Kidney (tissue), 14 donors: ENCODE measurements around the gene ILF2. TPM values are rescaled to one million over a fixed set of nuclear protein-coding genes. Genes with fewer than 3 reads are reported as not detected.
"Not testable (repeated sequence)": the region's sequence is repeated elsewhere in the genome, so short reads cannot be mapped to it uniquely, and the experiment has no call there.

Source experiments
- DNase-seq, 5 donors: peaks; one replicate each; pipeline ENCODE4 v3.0.0-alpha.2; 2013 to 2020
- FAIRE-seq: peaks from 2 replicates; lab custom pipeline; 2012; peaks lifted over from hg19 to GRCh38; lab: Jason Lieb, UNC
- H3K27ac ChIP-seq, 2 donors: one replicate each; pipeline ENCODE4 v1.7.0; 2013; ENCODE audit warnings: low read depth in 2 of 2, low read length in 2 of 2, inconsistent platforms in 1 of 2
- H3K27me3 ChIP-seq: one replicate; pipeline ENCODE4 v1.7.1; 2013; ENCODE audit warnings: low read length, inconsistent platforms; ENCODE audit not compliant: control insufficient read depth, insufficient read depth
- H3K36me3 ChIP-seq, 3 donors: one replicate each; pipeline versions ENCODE4 v1.7.0 to v1.7.1; 2013; ENCODE audit warnings: low read length in 3 of 3, control low read depth in 1 of 3, inconsistent platforms in 1 of 3; ENCODE audit not compliant: insufficient read depth in 3 of 3, control insufficient read depth in 2 of 3
- H3K4me1 ChIP-seq, 3 donors: one replicate each; pipeline versions ENCODE4 v1.7.0 to v1.7.1; 2013; ENCODE audit warnings: low read length in 3 of 3, inconsistent platforms in 1 of 3, low read depth in 1 of 3; ENCODE audit not compliant: control insufficient read depth in 2 of 3, insufficient read depth in 2 of 3
- H3K4me3 ChIP-seq, 3 donors: one replicate each; pipeline versions ENCODE4 v1.7.0 to v1.8.1; 2013; ENCODE audit warnings: low read length in 3 of 3, control low read depth in 1 of 3, inconsistent platforms in 1 of 3
- H3K9ac ChIP-seq, 3 donors: one replicate each; pipeline versions ENCODE4 v1.7.0 to v1.7.1; 2013; ENCODE audit warnings: low read length in 3 of 3, control low read depth in 1 of 3, inconsistent platforms in 1 of 3
- H3K9me3 ChIP-seq, 3 donors: one replicate each; pipeline versions ENCODE4 v1.7.0 to v1.7.1; 2013; ENCODE audit warnings: low read length in 3 of 3, control low read depth in 1 of 3, inconsistent platforms in 1 of 3; ENCODE audit not compliant: control insufficient read depth in 2 of 3, insufficient read depth in 1 of 3
- CTCF ChIP-seq: IDR thresholded peaks from 3 replicates; pipeline ENCODE4 v1.5.1; 2012; ENCODE audit warnings: mild to moderate bottlenecking, moderate library complexity, borderline replicate concordance; ENCODE audit not compliant: insufficient read depth; ENCODE audit errors: extremely low read depth
- intact Hi-C: fragments of 100-400 bp; cut with DNase I; formaldehyde crosslinking; loops from one replicate; pipeline ENCODE4 v1.11.1; 2022
- polyA plus RNA-seq: library from polyadenylated mRNA; stranded (reverse); fragments of 350-450 nt; fragmentation: Illumina TruSeq; extraction: RNeasy Lipid Tissue Mini Kit (QIAGEN cat#74804); gene quantifications from one replicate; pipeline ENCODE4 v1.2.3, GENCODE V29; 2014; ENCODE audit warnings: low read depth, low replicate concordance; ENCODE audit not compliant: insufficient read depth
- total RNA-seq: library from RNA; stranded (reverse); fragmentation: NEBNext Ultra II Directional; extraction: Animal tissue kit (Norgen Biotek cat#: 25700); gene quantifications from one replicate; pipeline ENCODE4 v1.2.1, GENCODE V29; 2021
- donor health status: control.
- donor health status: control.
- donor health status: control.
- donor health status: control.
- donor health status: control.
- donor health status: DM: yes; HTN: yes; CAD: no.
- donor health status: Normal renal cell carcinoma (clear cell type).

ILF2 gene
- total and polyA plus RNA-seq, 2 donors from 2014 or later, result 110 to 197 TPM

GRCh38 chr1:153643816-153644215 is 27.0 kb downstream of the ILF2 start:
- Histone ChIP-seq H3K27ac (peak overlapping the region in 1 of 2 donors; percentile 7), H3K4me1 (peaks cover 0 to 11% (median 5%) of the 10 kb centered on the region in 3 donors), H3K27me3 (no peaks in the 10 kb centered on the region), H3K36me3 (peaks cover 11 to 70% (median 32%) of the 10 kb centered on the region in 3 donors), H3K4me3 (no peak overlapping the region), H3K9me3 (no peaks in the 10 kb centered on the region), H3K9ac (no peak overlapping the region)
- FAIRE-seq, result no peak
- intact Hi-C loops, result no loop called here
- DNase-seq, result no peak
- no peak for TF ChIP-seq CTCF

GRCh38 chr1:153643100-153643499 is 27.7 kb downstream of the ILF2 start:
- intact Hi-C loops, result no loop called here
- TF ChIP-seq CTCF, result no peak
- no peak for FAIRE-seq
- Histone ChIP-seq H3K27me3 (no peaks in the 10 kb centered on the region), H3K27ac (no peak overlapping the region), H3K4me1 (peaks cover 0 to 11% (median 2%) of the 10 kb centered on the region in 3 donors), H3K9me3 (no peaks in the 10 kb centered on the region), H3K4me3 (no peak overlapping the region), H3K36me3 (peaks cover 11 to 76% (median 35%) of the 10 kb centered on the region in 3 donors), H3K9ac (no peak overlapping the region)
- peak in 1 of 5 donors; percentile 42 for DNase-seq

- Histone ChIP-seq H3K36me3 (peaks cover 13 to 84% (median 43%) of the 10 kb centered on the region in 3 donors), H3K9ac (no peak overlapping the region), H3K27ac (no peak overlapping the region), H3K27me3 (no peaks in the 10 kb centered on the region), H3K4me1 (peaks cover 0 to 6% (median 0%) of the 10 kb centered on the region in 3 donors), H3K4me3 (no peak overlapping the region), H3K9me3 (no peaks in the 10 kb centered on the region)
- DNase-seq (peak in 1 of 5 donors; percentile 37), FAIRE-seq (no peak)
- intact Hi-C loops, result no loop called here
- TF ChIP-seq CTCF, result no peak
Observed at GRCh38 chr1:153642161-153642560, 28.6 kb downstream of the ILF2 start.

- Histone ChIP-seq H3K4me3 (peak overlapping the region in 1 of 3 donors; percentile 2), H3K4me1 (peaks cover 0 to 10% (median 2%) of the 10 kb centered on the region in 3 donors), H3K9me3 (no peaks in the 10 kb centered on the region), H3K27ac (no peak overlapping the region), H3K36me3 (peaks cover 18 to 93% (median 47%) of the 10 kb centered on the region in 3 donors), H3K27me3 (no peaks in the 10 kb centered on the region), H3K9ac (no peak overlapping the region)
- intact Hi-C loops, result no loop called here
- no peak for TF ChIP-seq CTCF
- no peak for FAIRE-seq
- no peak for DNase-seq
Observed at GRCh38 chr1:153640861-153641260, 29.9 kb downstream of the ILF2 start.

GRCh38 chr1:153640213-153640612 is 30.6 kb downstream of the ILF2 start:
- H3K9ac ChIP-seq, FAIRE-seq, H3K27ac ChIP-seq, DNase-seq, intact Hi-C loops, H3K27me3 ChIP-seq, H3K4me3 ChIP-seq, H3K9me3 ChIP-seq: not testable (repeated sequence)
- H3K4me1 ChIP-seq, result peaks cover 0 to 10% (median 4%) of the 10 kb centered on the region in 3 donors
- peaks cover 12 to 86% (median 41%) of the 10 kb centered on the region in 3 donors for H3K36me3 ChIP-seq
